ENCODE measurements around the gene SLC16A11.

DNA sequence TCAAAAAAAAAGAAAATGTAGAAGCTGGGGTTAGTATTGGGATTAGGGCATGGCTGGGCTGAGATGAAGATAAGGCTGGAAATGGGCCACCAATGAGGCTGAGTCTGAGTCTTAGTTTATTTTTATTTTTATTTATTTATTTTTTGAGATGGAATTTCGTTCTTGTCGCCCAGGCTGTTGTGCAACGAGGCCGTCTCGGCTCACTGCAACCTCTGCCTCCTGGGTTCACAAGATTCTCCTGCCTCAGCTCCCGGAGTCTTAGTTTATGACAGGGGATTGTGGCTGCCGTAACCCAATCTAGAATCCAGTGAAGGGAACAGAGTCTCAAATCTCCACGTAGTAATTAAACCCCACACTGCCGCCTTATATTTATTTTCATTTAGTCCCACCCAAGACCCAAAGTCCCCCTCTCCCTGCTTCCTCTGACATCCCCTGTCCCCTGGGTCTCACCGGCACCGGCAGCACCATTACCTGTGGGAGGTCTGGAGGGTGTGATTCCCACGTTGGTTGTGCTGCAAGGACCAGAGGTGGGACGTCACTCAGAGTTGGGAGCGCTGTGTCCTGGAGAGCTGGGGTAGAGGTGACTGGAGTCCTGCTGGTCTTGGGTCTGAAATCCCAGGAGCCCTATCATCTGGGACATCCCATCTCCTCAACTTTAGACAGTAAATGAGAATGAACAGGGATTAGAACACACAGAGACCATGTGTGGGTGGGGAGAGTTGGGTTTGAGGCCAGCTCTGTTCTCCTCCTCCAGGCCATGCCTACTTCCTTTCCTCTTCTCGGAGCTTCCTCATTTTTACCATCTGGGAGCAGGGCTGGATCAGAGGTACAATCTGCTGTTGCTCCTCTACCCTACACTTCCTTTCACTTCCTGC, 35.9 kb upstream of the SLC16A11 start, which contains the start of gene CLEC10A:
- TF ChIP-seq, protein P1, sequence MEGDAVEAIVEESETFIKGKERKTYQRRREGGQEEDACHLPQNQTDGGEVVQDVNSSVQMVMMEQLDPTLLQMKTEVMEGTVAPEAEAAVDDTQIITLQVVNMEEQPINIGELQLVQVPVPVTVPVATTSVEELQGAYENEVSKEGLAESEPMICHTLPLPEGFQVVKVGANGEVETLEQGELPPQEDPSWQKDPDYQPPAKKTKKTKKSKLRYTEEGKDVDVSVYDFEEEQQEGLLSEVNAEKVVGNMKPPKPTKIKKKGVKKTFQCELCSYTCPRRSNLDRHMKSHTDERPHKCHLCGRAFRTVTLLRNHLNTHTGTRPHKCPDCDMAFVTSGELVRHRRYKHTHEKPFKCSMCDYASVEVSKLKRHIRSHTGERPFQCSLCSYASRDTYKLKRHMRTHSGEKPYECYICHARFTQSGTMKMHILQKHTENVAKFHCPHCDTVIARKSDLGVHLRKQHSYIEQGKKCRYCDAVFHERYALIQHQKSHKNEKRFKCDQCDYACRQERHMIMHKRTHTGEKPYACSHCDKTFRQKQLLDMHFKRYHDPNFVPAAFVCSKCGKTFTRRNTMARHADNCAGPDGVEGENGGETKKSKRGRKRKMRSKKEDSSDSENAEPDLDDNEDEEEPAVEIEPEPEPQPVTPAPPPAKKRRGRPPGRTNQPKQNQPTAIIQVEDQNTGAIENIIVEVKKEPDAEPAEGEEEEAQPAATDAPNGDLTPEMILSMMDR (IDR thresholded peaks at IDR 0.05) = no peak
- TF ChIP-seq POLR2A (IDR thresholded peaks at IDR 0.05) = no peak
